GM19351 (cell line): Measurements from ENCODE around the gene GDPGP1.
"Not testable (repeated sequence)": the region's sequence is repeated elsewhere in the genome, so short reads cannot be mapped to it uniquely, and the experiment has no call there.

Experiments used
- ATAC-seq: cut with Tn5 transposase; IDR thresholded peaks from one replicate; pipeline ENCODE4 v1.9.1; 2021; ENCODE audit warnings: mild to moderate bottlenecking, moderate library complexity; ENCODE audit not compliant: unreplicated experiment

Gene GDPGP1, protein sequence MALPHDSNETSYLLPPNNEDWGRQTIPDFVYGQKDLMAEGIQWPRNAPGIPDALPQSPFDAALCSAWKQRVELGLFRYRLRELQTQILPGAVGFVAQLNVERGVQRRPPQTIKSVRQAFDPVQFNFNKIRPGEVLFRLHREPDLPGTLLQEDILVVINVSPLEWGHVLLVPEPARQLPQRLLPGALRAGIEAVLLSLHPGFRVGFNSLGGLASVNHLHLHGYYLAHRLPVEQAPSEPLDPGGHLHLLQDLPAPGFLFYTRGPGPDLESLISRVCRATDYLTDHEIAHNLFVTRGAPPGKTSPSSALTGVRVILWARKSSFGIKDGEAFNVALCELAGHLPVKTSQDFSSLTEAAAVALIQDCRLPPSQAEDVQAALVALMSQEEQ

DNA sequence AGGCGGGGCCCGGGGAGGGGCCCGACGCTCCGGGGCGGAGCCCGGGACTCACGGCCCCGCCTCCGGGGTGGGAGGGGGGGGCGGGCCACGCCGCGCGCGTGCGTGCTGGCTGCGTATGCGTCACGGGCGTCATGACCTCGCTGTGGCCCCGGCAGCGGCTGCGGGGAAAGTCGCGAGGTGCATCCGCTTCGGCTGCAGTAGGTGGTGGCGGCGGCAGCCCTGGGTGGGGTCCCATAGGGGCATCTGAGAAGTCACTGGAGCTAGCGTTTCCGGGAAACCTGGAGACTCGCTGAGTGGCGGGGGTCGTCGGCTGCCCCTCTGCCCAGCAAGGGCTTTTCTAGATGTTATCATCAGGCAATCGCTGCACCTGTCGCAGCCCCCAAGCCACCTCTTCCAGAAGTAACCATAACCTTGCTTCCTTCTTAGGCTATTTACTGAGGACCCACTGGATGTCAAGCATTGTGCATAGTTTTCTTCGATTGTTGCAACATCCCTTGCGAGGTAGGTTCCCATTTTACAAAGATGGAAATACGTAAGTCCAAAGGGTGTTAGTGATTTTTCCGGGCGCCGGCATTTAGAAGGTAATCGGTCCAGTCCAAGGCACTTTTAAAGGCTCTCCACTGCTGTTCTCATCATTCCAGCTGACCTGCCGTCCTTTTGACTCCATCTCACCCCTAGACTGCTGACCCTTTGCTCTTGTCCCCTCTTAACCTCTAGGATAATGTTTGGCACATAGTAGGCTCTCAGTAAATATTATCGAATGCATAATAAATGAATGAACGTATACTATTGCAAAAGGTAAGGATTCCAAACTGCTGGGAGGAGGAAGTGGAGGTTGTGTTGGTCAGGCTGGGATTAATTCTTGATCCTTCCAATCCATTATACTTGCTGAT is at the start of gene GDPGP1:
GDPGP1 (plus strand) TSS at position 114 of the 893 bp plus-strand sequence. CDS start 6,700 bp downstream, outside the sequence.
- ATAC-seq = peak; percentile 53

- peak; percentile 61 for ATAC-seq
These were observed 49.0 kb upstream of the GDPGP1 start for GRCh38 chr15:90184786-90185704.

GRCh38 chr15:90187257-90187868 is 46.6 kb upstream of the GDPGP1 start:
- no peak for ATAC-seq

GRCh38 chr15:90188065-90188464 is 45.9 kb upstream of the GDPGP1 start:
- ATAC-seq = not testable (repeated sequence)

DNA sequence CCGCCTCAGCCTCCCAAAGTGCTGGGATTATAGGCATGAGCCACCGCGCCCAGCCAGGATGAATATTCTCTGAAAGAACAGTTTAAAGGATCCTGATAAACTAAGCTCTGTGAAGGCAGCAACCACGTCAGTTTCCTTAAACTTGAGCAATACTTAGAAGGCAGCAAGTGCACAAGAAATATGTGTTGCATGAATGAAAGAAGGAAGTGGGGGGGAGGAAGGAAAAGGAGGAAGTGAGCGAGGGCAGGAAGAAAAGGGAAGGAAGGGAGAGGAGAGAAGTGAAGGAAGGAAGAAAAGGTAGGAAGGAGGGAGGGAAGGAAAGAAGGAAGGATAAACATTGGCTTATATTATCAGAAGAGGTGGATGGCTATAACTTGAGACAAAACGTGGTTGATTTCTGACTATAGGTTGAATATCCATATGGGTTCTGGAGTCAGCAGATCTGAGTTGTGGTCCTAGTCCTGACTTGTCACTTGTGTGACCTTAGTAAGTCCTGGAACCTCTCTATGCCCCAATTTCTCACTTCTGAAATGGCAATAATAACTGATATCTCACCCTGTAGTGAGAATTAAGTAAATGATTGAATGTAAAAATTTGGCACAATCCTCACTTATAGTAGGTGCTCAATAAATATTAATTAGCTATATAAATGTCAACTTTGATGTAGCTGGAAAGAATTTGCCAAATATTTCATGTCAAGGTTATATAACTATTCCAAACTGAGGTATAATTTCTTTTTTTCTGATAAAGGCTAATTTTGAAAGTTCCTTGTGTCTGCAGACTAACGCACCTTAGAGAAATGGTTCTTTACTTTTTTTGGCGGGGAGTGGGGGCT is 44.9 kb upstream of the GDPGP1 start:
- ATAC-seq = no peak

- ATAC-seq = no peak
These were observed 44.1 kb upstream of the GDPGP1 start for GRCh38 chr15:90189781-90190467.

DNA sequence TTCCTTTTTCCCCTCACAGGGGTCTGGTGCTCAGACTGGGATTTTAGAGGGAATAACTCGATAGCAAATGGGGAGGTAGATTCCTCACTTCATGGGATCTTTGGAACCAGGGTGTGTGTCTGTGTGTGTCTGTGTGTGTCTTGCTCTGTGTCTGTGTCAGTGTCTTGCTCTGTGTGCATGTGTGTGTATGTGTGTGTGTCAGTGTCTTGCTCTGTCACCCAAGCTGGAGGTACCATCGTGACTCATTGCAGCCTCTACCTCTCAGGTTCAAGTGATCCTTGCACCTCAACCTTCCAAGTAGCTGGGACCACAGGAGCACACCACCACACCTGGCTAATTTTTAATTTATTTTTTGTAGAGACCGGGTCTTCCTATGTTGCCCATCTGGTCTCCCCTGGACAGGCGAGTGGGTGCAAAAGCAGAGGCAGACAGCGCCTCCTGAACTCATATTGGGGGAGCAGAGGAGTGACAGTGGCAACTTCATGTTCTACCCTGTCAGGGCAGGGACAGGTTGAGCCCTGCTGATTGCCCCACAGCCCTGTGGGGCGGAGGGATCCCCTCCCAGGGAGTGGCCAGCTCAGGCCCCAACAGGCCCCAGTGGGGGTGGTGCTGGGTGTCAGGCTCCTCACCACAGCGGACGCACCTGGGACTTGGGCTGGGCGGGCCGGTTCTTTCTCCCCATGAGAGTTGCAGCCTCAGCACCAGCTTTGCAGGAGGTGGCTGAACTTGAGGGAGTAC is 43.2 kb upstream of the GDPGP1 start:
- ATAC-seq = peak; percentile 70

DNA sequence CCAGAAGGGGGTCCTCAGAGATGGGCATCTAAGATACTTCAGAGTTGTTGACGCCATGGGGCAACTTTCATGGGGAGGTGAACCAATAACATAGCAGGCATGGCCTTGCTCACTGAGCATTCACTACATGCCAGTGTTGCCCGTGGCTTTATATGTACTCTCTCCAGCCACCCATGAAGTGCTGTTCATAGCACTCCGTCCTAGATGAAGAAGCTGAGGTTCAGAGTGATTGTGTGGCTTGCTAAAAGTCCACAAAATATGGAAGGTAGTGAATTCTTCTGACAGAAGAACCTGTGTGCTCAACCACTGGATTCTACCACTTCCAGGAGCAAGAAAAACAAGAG is 42.7 kb upstream of the GDPGP1 start:
- ATAC-seq = peak; percentile 19

GRCh38 chr15:90191794-90192509 is 42.1 kb upstream of the GDPGP1 start:
- peak; percentile 48 for ATAC-seq

- ATAC-seq = no peak
These were observed 40.8 kb upstream of the GDPGP1 start for GRCh38 chr15:90192961-90193786.

GRCh38 chr15:90194655-90195054 is 39.4 kb upstream of the GDPGP1 start:
- ATAC-seq = no peak

- ATAC-seq = peak; percentile 28
These were observed 33.4 kb upstream of the GDPGP1 start for GRCh38 chr15:90200534-90201129.

DNA sequence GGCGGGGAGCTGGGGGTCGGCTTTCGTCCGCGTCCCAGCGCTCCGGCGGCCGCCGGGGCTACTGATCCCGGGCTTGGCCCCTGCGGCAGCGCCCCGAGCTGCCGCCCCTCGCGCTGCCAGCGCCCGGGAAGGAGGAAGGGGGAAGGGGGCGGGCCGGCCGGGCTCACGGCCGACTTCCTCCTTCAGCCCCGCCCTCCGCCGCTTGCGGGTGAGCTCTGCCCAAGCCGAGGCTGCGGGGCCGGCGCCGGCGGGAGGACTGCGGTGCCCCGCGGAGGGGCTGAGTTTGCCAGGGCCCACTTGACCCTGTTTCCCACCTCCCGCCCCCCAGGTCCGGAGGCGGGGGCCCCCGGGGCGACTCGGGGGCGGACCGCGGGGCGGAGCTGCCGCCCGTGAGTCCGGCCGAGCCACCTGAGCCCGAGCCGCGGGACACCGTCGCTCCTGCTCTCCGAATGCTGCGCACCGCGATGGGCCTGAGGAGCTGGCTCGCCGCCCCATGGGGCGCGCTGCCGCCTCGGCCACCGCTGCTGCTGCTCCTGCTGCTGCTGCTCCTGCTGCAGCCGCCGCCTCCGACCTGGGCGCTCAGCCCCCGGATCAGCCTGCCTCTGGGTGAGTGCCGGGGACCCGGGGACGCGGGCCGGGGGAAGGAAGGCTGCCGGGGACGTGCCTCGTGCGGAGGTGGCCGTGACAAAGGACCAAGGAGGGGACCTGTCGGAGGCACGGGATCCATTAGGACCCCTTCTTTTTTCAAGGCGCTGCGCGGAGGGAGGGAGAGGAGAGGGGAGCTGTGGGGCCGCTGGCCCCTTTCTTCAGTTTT is 32.7 kb upstream of the GDPGP1 start, which contains the start of gene SEMA4B:
SEMA4B (plus strand) TSS at position 201 of the 814 bp plus-strand sequence; CDS start at position 450, 249 bp downstream.
- peak; percentile 84 for ATAC-seq

DNA sequence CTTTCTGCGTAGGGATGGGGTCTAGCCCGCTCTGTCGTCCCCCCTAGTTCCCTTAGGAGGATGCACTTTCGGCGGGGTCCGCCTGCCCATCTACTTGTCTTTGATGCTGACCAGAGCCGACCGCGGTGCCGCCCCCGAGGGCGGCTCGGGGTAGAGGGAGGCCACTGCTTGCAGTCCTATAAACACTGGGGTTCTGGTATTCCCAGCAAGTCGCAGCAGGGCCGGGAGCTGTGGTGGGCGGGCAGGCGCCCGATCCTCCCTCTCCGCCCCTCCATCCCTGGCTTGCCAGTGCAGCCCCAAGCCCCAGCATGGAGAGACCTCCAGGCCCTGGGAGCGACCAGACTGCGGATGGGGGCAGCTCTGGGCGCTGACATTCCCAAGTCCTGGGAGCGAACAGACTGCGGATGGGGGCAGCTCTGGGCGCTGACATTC is 32.0 kb upstream of the GDPGP1 start:
- ATAC-seq = no peak

DNA sequence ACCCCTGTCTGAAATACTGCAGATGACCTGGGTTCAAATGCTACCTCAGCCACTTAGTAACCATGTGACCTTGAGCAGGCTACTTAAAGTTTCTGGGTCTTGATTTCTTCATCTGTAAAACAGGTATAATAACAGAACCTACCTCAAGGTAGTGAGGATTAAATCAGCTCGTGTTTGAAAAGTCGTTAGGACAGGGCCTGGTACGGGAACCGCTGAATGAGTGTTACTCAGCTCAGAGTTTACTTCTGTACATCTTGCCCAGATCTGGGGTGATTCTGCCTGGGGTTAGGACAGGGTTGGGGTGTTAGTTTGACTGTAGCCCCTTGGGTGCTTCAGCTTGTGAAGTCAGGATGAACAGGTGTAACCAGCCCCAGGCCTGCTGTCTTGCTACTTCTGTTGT is 31.1 kb upstream of the GDPGP1 start:
- ATAC-seq = no peak
